ENCODE measurements around the gene MMS19. TPM values are rescaled to one million over a fixed set of nuclear protein-coding genes. Genes with fewer than 3 reads are reported as not detected.
A peak's percentile ranks its signal among the peaks of the same experiment; 100 is the strongest.

The MMS19 gene
- total and polyA plus RNA-seq, 12 donors: 34.7 to 64.9 (median 43.9) TPM

DNA sequence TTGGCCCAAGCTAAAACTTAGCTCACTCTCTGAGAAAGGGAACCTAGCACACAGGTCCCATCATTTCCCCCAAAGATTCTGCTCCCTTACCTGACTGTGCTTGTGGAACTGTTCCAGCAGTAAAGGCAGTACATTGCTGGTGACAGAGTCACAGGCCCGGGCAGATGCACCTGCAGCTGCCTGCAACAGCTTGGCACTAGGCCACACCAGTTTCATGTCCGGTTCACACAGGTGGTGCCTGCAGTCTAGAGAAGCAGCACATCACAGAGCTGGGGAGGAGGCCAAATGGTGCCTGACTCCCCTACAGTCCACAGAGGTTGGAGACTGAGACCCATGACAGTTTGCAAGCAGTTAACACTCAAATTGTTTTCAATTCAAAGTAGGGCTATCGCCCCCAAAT is 30.1 kb downstream of the MMS19 start:
- Histone ChIP-seq H3K27ac (no peak overlapping the region), H3K36me3 (peaks cover 0 to 100% (median 83%) of the 10 kb centered on the region in 9 donors), H3K27me3 (no peaks in the 10 kb centered on the region), H3K4me3 (no peak overlapping the region), H3K9me3 (no peaks in the 10 kb centered on the region), H3K4me1 (peaks cover 0 to 16% (median 4%) of the 10 kb centered on the region in 9 donors)
- 79 to 84% methylated on average over 3 of the region's 3 CpGs for whole genome bisulfite sequencing, 2 donors
- no peak for DNase-seq
- no peak for ATAC-seq
- TF ChIP-seq, protein P1, sequence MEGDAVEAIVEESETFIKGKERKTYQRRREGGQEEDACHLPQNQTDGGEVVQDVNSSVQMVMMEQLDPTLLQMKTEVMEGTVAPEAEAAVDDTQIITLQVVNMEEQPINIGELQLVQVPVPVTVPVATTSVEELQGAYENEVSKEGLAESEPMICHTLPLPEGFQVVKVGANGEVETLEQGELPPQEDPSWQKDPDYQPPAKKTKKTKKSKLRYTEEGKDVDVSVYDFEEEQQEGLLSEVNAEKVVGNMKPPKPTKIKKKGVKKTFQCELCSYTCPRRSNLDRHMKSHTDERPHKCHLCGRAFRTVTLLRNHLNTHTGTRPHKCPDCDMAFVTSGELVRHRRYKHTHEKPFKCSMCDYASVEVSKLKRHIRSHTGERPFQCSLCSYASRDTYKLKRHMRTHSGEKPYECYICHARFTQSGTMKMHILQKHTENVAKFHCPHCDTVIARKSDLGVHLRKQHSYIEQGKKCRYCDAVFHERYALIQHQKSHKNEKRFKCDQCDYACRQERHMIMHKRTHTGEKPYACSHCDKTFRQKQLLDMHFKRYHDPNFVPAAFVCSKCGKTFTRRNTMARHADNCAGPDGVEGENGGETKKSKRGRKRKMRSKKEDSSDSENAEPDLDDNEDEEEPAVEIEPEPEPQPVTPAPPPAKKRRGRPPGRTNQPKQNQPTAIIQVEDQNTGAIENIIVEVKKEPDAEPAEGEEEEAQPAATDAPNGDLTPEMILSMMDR (IDR thresholded peaks at IDR 0.05): no peak
- intact Hi-C loops (cut with DNase I): loop anchor here in 1 of 10 donors (10.0 kb wide), 1 partner anchor 147 kb away; no protein-coding TSS in a partner anchor

DNA sequence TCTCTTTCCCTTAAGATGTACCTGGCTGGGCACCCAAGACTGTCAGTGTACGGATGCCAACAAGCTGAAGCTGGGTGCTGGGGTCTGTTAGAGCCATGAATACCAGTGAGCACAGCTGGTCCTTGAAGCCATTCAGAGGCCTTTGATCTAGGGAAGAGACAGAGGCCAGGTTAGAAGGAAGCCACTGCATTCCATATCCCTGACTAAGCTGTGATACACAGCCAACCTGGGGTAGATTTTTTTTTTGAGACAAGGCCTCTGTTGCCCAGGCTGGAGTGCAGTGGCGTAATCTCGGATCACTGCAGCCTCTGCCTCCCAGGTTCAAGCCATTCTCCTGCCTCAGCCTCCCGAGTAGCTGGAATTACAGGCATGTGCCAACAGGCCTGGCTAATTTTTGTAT is 31.5 kb downstream of the MMS19 start:
- TF ChIP-seq, protein P1 (IDR thresholded peaks at IDR 0.05): no peak
- intact Hi-C loops (cut with DNase I): loop anchor here in 1 of 10 donors (10.0 kb wide), 1 partner anchor 148 kb away; no protein-coding TSS in a partner anchor
- WGBS, 2 donors: 88 to 90% methylated on average over 4 of the region's 4 CpGs

DNA sequence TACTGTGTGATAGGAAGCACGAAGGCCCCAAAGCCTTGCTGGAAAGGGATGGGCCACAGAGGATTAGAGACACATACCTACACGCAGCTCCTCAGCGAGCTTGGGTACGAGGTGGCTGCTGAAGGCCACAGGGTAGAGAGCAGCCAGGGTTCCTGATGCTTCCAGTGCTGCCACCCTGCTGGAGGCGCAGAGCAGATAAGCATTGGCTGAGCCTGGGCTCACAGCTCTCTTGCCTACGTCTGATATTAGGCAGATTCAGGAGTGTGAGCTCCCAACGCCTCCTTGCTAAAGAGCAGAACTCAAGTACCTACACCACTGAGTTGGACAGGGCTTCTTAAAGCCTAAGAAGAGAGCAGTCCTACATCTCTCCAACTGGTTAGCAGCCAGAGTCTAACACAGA is 32.2 kb downstream of the MMS19 start:
- Histone ChIP-seq H3K27me3 (no peaks in the 10 kb centered on the region), H3K4me3 (no peak overlapping the region), H3K27ac (peak overlapping the region in 3 of 10 donors; percentile 6 to 44 (median 18)), H3K4me1 (peaks cover 0 to 16% (median 4%) of the 10 kb centered on the region in 9 donors), H3K9me3 (no peaks in the 10 kb centered on the region), H3K36me3 (peaks cover 0 to 100% (median 90%) of the 10 kb centered on the region in 9 donors)
- TF ChIP-seq, protein P1 (IDR thresholded peaks at IDR 0.05): no peak
- 83 to 88% methylated on average over 7 of the region's 7 CpGs for WGBS, 2 donors
- peak in 1 of 8 donors; percentile 18 for ATAC-seq
- intact Hi-C loops (cut with DNase I): loop anchor here in 1 of 10 donors (10.0 kb wide), 1 partner anchor 149 kb away; no protein-coding TSS in a partner anchor
- no peak for DNase-seq

More for the DNA sequence above, 31.5 kb downstream of the MMS19 start:
- Histone ChIP-seq H3K4me1 (peaks cover 0 to 16% (median 4%) of the 10 kb centered on the region in 9 donors), H3K9me3 (no peaks in the 10 kb centered on the region), H3K36me3 (peaks cover 0 to 100% (median 82%) of the 10 kb centered on the region in 9 donors), H3K27me3 (no peaks in the 10 kb centered on the region), H3K4me3 (no peak overlapping the region), H3K27ac (peak overlapping the region in 1 of 10 donors; percentile 6)
- ATAC-seq (no peak), DNase-seq (no peak)

DNA sequence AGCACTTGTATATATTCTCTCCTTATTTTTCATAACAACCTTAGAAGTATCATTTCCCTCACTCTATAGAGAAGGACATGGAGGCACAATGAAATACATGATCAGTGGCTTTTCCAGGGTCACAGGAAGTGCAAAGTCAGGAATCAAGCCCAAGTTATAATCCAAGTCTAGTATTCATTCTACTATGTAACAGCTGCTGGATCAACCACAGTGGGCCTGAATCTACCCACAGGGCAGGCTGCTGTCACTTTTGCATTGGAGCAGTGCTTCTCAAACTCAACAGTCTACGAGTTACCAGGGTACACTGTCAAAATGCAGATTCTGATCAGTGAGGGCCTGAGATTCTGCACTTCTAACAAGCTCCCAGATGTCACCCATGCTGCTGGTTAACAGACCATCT is 34.0 kb downstream of the MMS19 start:
- H3K27ac ChIP-seq: peak overlapping the region in 4 of 10 donors; percentile 1 to 33 (median 16)
- H3K9me3 ChIP-seq: no peaks in the 10 kb centered on the region
- H3K4me1 ChIP-seq: peaks cover 0 to 16% (median 4%) of the 10 kb centered on the region in 9 donors
- TF ChIP-seq, protein P1 (IDR thresholded peaks at IDR 0.05): no peak
- no peaks in the 10 kb centered on the region for H3K27me3 ChIP-seq
- intact Hi-C loops (cut with DNase I): loop anchor here in 7 of 10 donors (5.0 to 10.0 kb wide), 3 partner anchors 88 to 151 kb away; no protein-coding TSS in a partner anchor
- H3K36me3 ChIP-seq: peaks cover 0 to 100% (median 89%) of the 10 kb centered on the region in 9 donors
- ATAC-seq (no peak), DNase-seq (no peak)
- H3K4me3 ChIP-seq: no peak overlapping the region
- 67 to 70% methylated on average over 1 of the region's 1 CpG for WGBS, 2 donors

Data from heart right ventricle (tissue), 16 donors.